GM18526 (cell line): ENCODE results near the gene MPEG1.

Source experiments
- POLR2A ChIP-seq: IDR thresholded peaks from 3 replicates; pipeline ENCODE4 v1.6.1; 2011; ENCODE audit not compliant: insufficient read length; ENCODE audit errors: extremely low read depth

Gene MPEG1

DNA sequence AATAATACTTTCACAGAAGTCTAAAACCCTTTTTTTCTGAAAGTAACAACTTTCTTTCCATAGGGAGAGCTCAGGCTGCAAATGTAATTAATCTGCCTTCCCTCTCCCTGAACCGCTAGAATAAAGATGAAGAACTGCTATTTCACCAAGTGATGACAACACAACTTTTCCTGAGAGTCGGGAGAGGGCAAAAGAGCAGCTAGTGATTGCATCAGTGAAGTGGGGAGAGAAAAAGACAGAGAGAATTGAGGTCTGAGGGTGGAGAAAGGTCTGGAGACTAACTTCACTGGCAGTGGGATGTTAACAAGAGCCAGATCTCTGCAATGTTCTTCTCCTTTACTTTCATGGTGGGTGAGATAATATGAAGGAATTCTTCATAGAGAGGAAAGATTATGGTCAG, 10.9 kb upstream of the MPEG1 start:
- TF ChIP-seq POLR2A = no peak

DNA sequence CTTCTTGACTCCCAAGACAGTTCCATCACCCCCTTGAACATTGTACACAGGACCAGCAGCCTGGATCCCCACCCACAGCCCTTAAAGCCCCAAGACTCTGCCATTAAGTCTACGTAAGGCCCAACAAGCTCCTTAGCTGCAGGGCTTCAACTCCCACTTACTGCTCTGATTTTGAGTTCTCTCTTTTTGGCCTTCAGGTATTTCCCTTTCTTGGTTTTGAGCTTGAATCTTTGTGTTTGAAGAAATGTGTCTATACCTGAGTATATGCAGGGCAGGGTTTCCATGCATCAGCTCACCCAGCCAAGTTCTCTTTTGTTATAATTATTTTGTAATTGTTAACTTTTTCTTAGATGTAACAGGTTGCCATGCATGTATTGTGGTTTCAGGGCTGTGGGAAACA, 10.4 kb upstream of the MPEG1 start:
- no peak for TF ChIP-seq POLR2A

DNA sequence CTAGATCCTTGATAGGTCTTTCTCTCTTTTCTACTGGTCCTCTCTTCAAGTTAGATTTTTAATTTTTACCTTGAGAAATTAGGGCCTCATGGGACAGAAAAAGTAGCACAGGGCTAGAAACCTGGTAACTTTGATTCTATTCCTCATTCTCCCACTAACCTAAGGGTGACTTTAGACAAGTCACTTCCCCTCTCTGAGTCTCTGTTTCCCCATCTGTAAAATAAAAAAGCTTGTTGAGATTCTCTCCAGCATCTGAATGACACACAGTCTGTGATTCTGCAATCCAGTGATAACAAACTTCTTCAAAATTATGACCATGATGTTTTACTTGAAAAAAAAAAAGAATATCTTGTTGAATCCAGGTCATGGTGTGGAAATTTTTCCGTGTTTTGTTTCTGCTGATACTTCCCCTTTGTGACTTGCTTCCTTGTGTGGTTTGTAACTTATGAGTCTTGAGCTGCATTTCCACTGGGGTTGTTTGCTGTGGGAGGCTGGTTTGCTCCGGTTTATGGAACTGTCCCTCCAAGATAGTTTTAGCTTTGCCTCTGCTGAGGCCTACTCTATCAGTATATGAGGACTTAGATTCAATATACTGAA, 9.8 kb upstream of the MPEG1 start:
- TF ChIP-seq POLR2A = no peak

DNA sequence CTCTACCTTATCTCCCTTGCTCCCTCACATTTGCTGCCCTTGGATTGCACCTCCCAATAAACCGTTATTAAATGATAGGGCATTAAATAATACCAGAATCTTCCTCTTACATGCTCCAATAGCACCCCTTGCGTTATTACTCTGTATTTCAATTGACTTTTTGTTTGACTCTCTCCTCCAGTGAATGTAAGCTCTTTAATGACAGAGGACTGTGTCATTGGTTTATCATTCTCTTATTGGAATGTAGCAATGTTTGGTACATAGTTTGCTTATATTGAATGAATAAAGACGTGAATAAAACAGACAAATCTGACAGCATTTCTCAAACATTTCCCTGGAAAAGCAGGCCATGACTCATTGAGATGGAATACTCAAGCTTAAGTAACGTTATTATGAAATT, 8.7 kb upstream of the MPEG1 start:
- TF ChIP-seq POLR2A = no peak

DNA sequence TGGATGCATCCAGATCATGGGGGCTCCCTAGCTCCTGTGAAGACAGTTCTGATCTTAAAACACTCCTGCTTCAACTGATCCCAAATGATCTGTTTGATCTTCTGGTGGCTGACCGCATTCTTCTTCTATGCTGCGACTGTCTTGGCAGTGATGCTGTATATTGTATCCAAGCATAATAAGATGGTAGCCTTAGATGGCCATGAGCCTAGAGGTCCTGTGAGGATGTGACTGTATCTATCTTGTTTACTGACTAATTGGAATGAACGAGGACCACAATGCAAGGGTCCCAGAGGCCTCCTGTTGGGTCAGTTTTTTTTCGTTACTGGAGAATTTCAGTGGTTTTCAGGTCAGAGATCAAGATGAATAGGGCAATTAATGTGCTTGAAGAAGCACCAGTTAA, 7.1 kb upstream of the MPEG1 start:
- no peak for TF ChIP-seq POLR2A

DNA sequence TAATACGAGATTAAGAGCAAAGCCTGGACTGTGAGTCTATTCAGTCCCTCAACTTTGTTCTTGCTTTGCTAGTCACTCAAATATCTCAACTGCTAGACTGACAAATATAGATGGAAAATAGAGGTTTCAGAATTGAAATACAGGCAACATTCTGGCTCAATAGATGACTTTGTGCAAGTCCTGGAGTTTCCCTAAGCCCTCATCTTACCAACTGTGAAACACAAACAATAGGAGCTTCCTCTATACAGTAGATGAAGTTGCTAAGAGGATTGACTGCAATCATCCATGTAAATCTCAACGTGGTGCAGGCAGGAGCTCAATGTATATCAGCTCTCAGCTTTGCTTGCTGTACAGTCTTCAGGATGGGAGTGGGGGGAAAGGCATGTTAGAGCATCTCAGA, 6.2 kb upstream of the MPEG1 start:
- TF ChIP-seq POLR2A = no peak

DNA sequence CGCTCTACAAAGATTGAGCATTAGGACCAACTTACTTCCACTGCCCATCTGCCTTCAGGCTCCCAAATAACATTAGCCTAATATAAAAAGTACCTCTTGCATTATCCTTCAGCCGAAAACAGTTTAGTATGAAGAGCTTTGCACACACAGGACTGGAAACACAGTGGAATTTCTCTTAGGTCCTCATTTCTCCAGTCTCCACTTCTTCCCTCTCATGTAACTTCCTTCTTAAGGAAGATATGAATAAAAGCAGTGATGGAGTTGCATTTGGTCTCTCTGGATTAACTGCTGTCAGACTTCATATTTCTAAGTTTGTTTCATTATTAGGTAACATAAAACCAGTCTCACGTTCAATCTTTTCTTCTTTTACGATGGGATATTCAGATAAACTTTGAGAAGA, 5.6 kb upstream of the MPEG1 start:
- no peak for TF ChIP-seq POLR2A

DNA sequence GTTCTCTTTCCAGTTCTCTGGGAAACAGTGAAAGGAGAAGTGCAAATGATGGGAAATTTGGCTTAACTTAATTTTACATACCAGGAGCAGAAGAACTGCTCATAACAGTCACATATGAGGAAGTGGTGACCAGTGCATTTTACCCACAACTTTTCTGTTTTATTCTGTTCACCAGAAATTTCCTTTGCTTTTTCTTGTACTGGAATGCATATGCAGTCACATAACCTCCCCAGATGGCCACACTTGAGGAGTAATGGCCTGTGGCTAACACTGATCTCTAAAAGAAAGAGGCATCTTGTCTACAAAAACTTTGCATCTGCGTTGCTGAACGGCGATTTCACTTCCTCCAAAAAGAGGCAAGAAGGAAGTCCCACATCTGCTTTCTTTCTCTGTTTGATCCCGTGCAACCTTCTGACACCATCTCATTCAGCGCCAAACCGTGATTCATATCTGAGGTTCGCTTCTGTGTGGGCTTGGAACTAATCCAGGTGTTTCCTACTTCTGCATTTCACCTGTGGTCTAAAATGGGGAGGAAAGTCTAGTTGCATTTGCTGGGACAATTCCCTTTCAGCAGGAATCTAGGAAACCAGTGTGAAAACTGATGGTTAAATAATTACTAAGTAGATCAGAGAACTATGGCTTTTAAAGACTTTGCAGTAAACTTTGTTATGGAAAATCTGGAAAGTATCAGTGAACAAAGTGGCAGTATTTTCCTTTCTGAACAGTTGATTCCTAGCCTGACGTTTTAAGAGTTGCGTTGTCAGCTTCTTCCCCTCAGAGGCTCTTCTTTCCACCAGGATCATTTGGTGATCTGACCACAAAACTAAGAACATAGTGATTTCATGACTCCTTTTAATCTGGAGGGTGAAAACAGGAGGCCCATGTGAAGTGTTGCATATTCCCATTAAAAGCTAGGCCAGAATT, 4.2 kb upstream of the MPEG1 start:
- TF ChIP-seq POLR2A = no peak

DNA sequence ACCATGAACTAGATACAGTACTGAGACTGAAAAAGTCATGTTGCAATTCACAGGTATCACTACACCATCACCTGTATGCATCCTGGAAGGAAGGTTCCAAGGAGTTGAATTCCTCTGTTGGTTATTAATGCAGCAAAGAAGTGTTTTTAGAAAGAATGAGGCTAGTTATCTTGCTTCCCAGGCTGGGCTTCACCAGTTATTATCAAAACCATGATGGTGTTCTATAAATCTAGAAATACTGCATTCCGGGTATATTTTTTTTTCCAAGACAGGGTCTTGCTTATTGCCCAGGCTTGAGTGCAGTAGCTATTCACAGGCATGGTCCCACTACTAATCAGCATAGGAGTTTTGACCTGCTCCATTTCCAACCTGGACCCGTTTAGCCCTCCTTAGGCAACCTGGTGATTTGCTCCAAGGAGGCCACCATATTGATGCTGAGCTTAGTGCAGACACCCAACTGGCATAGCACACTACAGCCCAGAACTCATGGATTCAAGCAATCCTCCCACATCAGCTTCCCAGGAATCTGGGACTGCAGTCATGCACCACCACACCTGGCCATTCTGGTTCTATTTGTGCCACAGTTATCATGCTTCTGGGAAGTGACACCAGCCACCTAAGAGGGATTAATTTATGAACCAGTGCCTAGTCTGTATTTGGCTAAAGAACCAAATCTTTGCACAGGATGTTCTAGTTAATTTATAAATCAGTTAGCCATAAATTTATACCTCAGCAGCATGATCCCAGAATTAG, 1.6 kb upstream of the MPEG1 start:
- TF ChIP-seq POLR2A = no peak

DNA sequence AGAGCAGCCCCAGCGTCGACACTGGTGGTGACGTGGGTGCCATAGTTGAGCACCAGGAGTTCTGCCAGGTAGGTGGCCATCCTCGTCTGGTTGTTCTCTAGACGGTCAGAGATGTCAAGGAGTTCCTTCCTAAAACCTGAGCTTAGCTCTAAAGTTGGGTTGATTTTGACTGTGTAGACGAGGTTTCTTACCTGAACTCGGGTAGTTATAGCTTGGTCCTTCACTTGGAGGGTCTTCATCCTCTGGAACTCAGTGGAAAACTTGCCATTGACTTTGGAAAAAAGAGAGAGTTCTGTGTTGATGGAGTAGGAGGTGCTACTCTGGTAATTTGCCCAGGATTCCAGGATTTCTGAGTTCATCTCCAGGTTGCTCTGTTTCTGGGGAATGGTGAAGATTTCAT, 505 bp downstream of the MPEG1 start:
- TF ChIP-seq POLR2A = no peak

DNA sequence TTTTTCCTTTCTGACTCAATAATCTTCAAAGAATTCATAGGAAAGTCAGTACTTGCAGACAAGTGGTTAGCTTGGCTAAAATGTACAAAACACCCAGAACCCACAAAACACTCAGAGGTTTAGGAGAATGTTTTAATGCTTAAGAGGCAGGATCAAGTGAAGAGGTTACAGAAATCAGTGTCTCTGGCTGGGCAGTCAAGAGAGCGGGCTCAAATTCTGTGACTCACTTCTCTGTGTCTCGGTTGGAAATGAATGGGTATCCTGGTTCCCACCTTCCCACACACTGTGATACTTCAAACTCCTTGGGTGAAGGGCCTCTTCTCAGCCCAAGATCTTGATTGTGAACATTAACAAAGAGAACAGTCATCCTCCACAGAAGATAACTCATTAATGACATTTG, 3.8 kb downstream of the MPEG1 start:
- no peak for TF ChIP-seq POLR2A

DNA sequence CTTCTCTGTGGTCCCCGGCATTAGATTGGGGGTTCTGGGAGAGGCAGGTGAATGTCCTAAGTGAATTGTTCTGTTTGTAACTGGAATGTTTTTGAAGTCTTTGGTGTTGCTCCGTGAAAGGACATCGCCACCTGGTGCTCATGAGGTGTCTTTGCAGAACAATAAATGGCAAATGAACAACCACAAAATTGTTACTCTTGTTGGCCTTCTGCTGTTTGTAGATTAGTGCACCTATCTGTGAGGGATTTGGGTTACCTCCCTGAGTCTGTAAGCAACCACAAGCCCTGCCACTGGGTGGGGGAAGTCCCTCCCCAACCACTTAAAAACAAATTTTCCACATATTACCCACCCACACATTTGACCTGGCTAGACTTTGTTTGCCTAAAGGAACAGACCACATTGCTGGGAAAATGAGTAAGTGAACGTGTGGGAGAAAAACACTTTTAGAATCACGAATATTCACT, 4.7 kb downstream of the MPEG1 start:
- TF ChIP-seq POLR2A = no peak

DNA sequence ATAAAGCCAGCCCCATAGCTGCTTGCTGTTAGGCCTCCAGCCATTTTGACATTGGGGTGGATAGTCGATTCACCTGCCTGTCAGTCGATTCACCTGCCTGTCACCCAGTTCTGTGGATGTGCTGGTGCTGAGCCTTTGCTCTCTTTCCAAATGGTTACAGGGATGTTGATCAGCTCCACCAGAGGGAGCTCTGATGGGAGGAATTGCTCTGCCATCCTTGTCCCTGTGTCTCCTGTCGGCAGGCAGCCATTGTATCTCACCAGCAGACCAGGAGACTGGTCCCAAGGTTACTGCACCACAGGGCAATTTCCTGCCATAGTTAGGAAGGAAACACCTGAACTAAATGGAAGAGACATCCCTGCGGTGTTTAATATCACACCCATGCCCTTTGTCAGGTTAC, 6.1 kb downstream of the MPEG1 start:
- no peak for TF ChIP-seq POLR2A

DNA sequence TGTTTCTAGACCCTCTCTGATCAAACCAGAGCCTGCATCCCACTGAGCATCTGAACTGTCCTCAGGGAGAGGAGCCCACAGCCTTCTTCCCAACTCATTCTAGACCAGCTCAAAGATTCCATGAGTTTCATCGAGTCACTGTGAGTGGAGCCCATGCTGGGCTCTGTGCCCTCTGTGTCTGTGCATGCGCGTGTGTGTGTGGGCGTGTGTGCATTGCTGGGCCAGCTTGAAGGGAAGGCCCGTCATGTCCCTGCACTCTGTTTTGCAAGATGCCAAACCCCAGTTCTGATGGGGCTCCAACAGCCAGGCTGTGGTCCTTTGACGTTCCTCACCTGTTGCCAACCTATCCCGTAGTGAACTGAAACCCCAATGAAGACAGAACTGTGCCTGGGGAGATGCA, 7.1 kb downstream of the MPEG1 start:
- TF ChIP-seq POLR2A = no peak

DNA sequence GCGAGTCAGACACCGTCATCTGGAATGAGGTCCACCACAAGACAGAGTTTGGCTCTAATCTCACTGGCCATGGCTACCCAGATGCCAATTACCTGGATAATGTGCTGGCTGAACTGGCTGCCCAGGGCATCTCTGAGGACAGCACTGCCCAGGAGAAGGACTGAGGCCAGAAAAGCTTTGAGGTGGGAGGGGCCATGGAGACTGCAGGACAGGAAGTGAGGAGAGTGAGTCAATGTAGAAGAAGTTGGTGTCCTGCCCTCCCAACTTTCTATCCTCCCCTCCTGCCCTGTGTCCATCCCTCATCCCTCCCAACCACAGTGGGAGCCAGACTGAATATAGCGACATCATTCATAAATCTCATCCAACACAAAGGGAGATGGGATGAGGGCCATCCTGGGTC, 8.0 kb downstream of the MPEG1 start:
- no peak for TF ChIP-seq POLR2A

DNA sequence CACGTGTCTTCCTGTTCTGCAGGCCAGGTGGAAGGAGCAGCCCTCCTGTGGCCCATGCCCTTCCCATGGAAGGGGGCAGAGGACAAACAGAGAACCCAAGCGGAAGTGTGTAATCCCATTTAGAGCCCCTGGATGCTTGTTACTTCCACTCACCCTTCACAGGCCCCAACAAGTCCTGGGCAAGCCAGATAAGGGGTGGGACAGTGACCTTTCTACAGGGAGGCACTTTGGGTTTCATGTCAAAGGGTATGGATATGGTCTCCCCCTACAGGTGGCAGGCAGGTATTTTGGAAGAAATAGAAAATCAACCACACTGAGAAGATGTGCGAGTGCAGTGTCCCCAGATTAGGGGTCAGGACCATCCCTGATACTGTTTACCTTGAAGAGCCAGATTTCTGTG, 11.4 kb downstream of the MPEG1 start:
- TF ChIP-seq POLR2A = no peak
